B cell (primary cell): ENCODE results near the gene PDE11A.

ENCODE experiments used
- EZH2 ChIP-seq: IDR thresholded peaks from 2 replicates; pipeline ENCODE4 v1.6.1; 2012; ENCODE audit warnings: borderline replicate concordance, low read depth, mild to moderate bottlenecking, moderate library complexity, low read length; ENCODE audit not compliant: insufficient read depth, poor library complexity, severe bottlenecking
- TF ChIP-seq, protein P1 (sequence below): fragments of 200-600 bp; IDR thresholded peaks from one replicate; pipeline ENCODE4 v1.8.0; 2022; ENCODE audit warnings: antibody characterized with exemption, mild to moderate bottlenecking

DNA sequence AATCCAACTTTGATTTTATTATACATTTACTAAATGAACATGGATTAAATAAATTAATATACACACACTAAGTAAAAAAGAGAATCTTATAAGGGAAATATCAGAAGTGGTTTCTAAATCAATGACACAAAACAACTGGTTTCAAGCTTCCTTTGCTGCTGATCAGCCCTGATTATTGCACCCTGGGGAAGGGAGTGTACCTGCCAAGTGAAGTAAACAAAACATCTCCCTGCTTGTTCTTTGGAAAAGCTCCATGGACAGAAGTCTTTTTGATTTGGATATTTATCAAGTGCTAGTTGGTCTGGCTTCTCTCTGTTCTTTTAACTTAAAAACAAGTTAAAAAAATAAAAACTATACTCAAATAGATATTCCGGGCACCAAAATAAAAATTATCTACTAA, 190.1 kb downstream of the PDE11A start:
- TF ChIP-seq, protein P1, sequence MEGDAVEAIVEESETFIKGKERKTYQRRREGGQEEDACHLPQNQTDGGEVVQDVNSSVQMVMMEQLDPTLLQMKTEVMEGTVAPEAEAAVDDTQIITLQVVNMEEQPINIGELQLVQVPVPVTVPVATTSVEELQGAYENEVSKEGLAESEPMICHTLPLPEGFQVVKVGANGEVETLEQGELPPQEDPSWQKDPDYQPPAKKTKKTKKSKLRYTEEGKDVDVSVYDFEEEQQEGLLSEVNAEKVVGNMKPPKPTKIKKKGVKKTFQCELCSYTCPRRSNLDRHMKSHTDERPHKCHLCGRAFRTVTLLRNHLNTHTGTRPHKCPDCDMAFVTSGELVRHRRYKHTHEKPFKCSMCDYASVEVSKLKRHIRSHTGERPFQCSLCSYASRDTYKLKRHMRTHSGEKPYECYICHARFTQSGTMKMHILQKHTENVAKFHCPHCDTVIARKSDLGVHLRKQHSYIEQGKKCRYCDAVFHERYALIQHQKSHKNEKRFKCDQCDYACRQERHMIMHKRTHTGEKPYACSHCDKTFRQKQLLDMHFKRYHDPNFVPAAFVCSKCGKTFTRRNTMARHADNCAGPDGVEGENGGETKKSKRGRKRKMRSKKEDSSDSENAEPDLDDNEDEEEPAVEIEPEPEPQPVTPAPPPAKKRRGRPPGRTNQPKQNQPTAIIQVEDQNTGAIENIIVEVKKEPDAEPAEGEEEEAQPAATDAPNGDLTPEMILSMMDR, result no peak
- TF ChIP-seq EZH2, result no peak
